HG02798 (cell line): Measurements from ENCODE around the gene NUFIP1.
A peak's percentile ranks its signal among the peaks of the same experiment; 100 is the strongest.
"Not testable (repeated sequence)": the region's sequence is repeated elsewhere in the genome, so short reads cannot be mapped to it uniquely, and the experiment has no call there.

Source experiments
- ATAC-seq: cut with Tn5 transposase; IDR thresholded peaks from one replicate; pipeline ENCODE4 v1.9.1; 2021; ENCODE audit warnings: mild to moderate bottlenecking; ENCODE audit not compliant: unreplicated experiment, poor library complexity

NUFIP1 gene

GRCh38 chr13:44921931-44922758, 67.1 kb downstream of the NUFIP1 start:
- ATAC-seq = no peak

DNA sequence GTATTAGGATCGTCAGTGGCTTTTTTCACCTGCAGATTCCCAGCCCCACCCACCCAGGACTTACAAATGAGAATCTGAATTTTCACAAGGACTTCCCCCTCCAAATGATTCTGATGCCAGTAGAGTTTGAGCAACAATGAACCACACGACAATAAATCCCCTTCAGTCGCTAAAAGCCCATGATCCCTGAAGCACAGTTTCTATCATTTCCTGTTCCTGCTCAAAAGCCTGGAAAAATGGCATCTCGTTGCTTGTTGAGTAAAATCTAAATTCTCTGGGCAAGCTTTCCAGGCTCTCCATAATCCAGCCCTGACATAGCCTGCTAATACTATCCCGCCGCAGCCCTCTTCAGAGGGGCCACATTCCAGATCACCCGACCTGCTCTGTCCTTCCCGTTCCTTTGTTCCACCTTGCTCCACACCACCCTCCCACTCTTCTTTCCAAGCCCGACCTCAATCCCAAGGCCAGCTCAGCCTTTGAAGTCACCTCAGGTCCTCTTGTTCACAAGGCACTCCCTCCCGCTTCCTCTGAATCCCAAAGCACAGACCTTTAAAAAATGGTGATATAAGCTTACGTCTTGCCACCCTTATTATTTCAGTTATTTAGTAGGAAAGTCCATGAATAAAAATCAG, 67.9 kb downstream of the NUFIP1 start:
- ATAC-seq = no peak

GRCh38 chr13:44920013-44920412, 69.3 kb downstream of the NUFIP1 start:
- no peak for ATAC-seq

DNA sequence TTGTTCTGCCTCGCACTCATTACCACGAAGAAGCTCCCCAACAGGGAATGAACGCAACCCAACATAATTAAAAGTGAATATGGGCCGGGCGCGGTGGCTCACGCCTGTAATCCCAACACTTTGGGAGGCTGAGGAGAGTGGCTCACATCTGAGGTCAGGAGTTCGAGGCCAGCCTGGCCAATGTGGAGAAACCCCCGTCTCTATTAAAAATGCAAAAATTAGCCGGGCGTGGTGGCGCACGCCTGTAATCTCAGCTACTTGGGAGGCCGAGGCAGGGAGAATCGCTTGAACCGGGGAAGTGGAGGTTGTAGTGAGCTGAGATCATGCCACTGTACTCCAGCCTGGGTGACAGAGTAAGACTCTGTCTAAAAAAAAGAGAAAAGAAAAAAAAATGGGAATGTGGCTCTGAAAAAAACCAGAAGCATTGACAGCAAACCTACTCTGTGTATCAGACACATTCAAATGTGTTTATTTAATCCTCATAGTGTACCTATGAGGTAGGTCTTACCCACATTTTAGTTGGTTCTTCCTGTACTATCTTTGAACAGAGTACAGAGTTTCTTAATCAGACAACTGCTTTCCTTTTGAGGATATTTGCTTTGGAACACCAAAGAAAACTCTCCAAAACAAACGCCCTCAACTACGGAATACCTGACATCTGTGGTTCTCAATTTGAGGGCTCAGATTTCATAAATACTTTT, 70.0 kb downstream of the NUFIP1 start:
- ATAC-seq = no peak

DNA sequence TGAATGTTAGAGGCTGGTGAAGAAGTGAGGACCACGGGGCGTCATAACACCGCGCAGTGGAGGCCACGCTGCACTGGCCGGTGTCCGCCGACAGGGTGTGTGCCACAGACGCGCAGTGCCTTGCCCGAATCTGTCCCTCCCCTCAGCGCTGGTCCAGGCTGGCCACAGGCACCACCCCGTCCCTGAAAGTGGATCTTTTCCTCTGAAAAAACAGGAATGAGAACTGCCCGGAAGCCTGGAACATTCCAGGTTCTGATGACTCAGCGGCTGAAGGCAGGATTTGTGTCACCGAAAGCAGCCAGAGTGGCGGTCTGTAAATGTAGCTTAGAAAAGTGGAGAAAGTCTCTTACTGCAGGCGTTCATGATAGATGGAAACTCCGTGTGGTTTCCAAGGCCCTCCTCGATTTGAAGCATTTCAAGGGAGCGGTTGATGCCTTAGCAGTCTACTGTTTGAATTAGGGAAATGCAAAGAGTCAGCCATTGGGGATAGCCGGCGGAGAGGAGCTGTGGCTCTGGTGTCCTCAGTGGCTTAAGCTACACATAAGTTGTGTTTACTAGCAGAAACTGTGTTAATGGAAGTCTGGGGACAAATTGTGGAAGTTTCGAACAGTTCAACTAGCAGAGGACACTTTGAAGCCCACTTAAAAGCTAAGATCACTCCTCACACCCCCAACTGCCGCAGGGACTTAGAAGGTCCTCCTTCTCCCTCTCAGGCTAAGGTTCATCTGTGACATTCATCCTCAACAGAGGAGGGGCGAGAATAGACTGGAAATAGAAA, 70.8 kb downstream of the NUFIP1 start:
- ATAC-seq = peak; percentile 84

DNA sequence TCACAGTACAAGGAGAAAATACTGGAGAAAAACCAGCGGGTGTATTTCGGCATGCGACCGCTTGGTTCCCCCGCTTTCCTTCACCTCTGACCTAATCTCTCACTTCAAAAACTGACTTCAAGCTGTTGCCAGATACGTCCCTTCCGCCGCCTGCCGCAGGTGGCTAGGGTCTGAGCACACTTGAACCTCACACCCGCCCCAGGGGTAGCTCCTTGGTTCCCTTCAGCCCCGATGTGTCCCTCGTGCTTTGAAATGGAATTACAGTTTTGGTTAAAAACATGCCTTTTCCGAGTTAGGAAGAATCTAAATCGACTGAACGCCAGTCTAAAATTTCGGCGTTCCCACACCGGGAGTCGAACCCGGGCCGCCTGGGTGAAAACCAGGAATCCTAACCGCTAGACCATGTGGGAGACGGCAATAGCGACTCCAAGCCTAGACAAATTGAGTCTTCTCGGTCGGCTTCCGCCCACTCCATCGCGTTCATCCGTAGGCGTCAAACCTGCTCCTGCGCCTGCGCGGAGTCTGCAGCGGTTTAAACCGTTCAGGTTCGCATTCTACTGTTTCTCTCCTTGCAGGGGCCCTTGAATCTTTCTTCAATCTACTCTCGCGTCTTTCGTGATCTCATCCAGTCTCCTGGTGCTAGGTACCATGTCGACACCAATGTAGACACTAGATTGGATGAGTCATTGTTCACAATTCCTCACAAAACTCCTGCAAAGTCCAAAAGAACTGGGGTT, 71.5 kb downstream of the NUFIP1 start:
- ATAC-seq = peak; percentile 85

GRCh38 chr13:44912278-44913016, 76.8 kb downstream of the NUFIP1 start:
- ATAC-seq = no peak

DNA sequence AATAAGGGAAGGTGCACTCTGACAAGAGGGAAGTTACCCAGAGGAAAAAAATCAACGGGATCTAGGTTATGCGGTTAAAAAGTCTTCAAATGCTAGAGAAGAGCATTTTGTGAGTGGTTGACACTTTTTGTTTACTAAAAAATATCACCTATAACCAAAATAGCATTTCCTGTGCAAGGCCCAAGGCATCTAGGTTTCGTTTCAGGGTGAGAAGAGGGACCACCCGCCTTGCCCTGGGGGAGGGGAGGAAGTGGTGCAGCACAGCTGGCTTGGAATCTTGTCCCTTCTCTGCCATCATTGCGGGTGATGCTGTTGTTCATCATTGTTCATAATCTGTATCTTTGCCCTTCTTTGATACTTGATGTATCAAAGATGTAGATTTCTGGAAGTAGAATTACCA, 80.6 kb downstream of the NUFIP1 start:
- no peak for ATAC-seq

DNA sequence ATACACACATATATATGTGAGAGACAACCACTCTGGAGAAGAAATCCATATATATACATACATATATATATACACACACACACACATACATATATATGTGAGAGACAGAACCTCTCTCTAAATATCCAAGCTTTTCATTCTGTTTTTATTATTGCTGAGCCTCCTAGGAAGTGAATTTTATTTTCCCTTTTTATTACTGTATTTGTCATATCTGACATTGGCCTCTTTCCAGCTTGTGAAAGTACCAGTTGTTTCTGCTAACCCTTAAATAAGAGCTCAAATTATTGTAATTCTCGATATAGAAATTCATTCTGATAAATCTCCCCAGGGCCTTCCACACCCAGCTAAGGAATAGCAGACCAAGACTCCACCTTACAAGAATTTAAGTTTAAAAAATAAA, 81.0 kb downstream of the NUFIP1 start:
- ATAC-seq = no peak

DNA sequence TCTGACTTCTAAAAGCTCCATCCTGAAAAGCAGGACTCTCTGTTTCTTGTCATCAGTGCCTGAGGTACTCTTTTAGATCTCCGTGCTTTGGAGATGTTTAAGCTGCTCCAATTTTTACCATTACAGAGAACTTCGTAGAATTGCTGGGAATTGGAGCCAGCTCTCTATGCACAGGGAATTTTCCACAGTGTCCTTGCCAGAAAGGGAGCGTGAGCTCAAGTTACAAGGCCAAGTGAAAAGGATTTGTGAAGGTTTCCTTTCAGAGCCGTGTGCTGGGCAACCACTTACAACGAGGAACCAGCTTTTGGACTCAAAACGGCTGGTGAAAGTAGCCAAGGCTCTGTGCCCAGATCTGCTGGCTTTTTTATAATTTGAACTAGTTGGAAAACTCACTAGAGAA, 82.6 kb downstream of the NUFIP1 start:
- ATAC-seq = no peak

DNA sequence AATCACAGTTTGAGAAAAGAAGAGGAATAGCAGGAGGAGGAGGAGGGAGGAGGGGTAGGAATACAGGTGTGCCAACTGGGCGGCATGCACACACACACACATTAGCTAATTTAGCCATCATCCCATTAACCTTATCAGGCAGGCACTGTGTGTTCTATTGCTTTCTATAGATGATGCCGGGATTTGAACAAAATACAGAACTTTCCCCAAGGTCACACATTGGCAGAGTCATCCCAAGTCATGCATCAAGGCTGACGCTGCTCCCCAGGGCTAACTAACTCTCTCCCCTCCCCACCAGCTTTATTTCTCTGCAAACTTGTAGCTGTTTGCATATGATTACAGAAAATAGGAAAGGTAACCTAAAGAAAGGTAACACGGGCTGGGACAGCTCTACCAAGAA, 83.0 kb downstream of the NUFIP1 start:
- no peak for ATAC-seq

- no peak for ATAC-seq
Measured at GRCh38 chr13:44905556-44905955, 83.7 kb downstream of the NUFIP1 start.

DNA sequence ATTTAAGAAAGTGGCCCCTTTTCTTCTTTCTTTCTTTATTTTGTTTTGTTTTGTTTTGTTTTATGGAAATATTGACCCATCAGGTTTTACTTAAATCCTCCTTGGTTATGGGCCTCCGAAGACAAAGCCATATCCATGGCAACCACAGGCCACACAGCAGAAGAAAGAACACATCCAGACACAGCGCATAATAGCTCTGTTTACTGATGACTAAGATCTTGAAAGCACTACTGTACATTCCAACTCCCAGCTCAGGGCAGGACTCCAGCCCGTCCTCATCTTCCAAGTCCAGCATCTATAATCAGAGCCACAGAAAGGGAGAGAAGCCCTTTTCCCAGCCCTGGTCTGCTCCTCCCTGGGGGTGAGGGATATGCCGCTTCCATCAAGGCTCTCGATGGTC, 84.3 kb downstream of the NUFIP1 start:
- no peak for ATAC-seq

DNA sequence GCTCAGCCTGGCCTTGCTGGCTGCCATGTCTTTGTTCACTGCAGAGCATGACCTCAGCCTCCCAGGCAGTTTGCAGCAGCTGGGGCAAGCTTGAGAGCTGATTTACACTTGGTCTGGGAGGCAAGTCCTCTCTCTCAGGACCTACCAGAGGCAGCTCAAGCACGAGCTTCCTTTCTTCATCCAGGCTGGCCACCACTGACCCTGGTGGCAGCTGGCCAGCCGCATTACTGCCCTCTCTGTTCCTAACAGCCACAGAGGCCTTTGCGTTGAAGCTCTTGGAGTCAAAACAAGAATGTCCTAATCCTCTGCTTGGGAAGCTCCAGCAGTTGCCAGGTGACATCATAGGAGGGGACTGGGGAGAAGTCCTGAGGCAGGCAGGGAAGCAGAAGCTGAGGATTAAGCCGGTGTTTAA, 85.7 kb downstream of the NUFIP1 start:
- ATAC-seq = no peak

DNA sequence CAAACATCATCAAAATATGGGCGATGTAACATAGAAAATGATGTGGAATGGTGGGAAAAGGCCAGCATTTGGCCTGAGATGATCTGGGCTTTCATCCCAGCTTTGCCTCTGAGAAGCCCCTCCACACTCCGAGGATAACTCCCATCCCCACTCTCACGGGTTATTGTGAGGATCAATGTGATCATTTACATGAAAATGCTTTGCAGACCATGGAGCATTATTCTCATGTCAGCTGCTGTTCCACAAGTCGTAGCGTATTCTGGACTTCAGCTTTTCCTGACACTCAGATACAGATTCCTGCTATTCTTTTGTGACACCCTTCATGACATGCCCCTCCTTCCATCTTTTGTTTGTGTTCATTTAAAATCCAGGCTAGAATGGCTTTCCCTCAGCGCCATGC, 86.5 kb downstream of the NUFIP1 start:
- no peak for ATAC-seq

- ATAC-seq = no peak
Measured at GRCh38 chr13:44899967-44900366, 89.3 kb downstream of the NUFIP1 start.

DNA sequence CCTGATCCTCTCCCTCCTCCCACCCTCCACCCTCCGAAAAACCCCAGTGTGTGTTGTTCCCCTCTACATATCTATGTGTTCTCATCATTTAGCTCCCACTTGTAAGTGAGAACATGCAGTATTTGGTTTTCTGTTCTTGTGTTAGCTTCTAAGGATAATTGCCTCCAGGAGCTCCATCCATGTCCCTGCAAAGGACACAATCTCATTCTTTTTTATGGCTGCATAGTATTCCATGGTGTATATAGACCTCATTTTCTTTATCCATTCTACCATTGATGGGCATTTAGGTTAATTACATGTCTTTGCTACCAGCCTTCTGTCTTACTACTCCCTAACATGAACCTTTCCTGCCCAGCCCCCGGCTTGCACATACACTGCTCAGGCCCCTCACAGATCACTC, 91.0 kb downstream of the NUFIP1 start:
- ATAC-seq = not testable (repeated sequence)

GRCh38 chr13:44895953-44896335, 93.3 kb downstream of the NUFIP1 start:
- no peak for ATAC-seq

DNA sequence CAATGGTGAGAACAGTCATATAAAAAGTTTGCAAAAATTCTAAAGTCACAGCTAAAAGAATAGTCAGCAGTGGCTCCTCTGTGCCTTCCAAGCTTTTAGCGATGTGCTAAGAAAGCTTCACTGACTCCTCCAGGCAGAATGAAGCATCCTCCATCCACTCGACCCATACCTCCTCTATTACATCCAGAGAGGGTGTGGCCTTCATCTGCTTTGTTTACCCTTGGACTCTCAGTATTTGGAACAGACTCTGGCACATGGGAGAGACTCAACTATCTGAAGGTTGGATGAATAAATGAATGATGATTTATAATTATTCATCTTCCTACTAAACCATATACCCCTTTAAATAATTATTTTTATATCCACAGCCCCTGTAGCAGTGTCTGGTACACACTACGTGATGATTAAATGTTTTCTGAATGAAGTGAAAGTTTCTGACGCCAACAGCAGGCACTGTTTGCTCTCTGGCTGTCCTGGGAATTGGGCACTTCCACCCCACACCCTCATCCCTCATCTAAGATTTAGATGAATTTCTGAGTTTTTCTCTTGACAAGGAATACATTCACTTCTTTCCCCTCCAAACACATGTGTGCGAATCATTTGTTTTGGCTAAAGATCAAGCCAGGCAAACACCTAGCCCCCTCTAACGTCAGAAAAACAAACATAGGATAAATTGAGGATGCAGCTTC, 93.9 kb downstream of the NUFIP1 start:
- no peak for ATAC-seq
